Stimulated activated CD4-positive, alpha-beta T cell treated with anti-CD3 and anti-CD28 coated beads, TNF-alpha, amount 100 ng/mL, for 1 hour (primary cell): ENCODE data around the gene PTPRM.
"Not testable (repeated sequence)": the region's sequence is repeated elsewhere in the genome, so short reads cannot be mapped to it uniquely, and the experiment has no call there.

ENCODE experiments used
- DNase-seq, 3 donors: peaks; one replicate each; pipeline ENCODE4 v3.0.0-alpha.2; 2020; ENCODE audit warnings: low read depth in 3 of 3, low spot score in 1 of 3

PTPRM gene

GRCh38 chr18:8036551-8036950 lies 469.4 kb downstream of the PTPRM start:
- DNase-seq = no peak

GRCh38 chr18:8037296-8037695 lies 470.2 kb downstream of the PTPRM start:
- DNase-seq = no peak

- DNase-seq = no peak
Measured at GRCh38 chr18:8040021-8040420, 472.9 kb downstream of the PTPRM start.

GRCh38 chr18:8041526-8042111 lies 474.5 kb downstream of the PTPRM start:
- no peak for DNase-seq

GRCh38 chr18:8044004-8044403 lies 476.9 kb downstream of the PTPRM start:
- no peak for DNase-seq

GRCh38 chr18:8045160-8045883 lies 478.2 kb downstream of the PTPRM start:
- DNase-seq = no peak

GRCh38 chr18:8045884-8046281 lies 478.8 kb downstream of the PTPRM start:
- DNase-seq = no peak

GRCh38 chr18:8046441-8046840 lies 479.3 kb downstream of the PTPRM start:
- no peak for DNase-seq

GRCh38 chr18:8049147-8049546 lies 482.0 kb downstream of the PTPRM start:
- no peak for DNase-seq

GRCh38 chr18:8050616-8051329 lies 483.7 kb downstream of the PTPRM start:
- no peak for DNase-seq

GRCh38 chr18:8051453-8051852 lies 484.3 kb downstream of the PTPRM start:
- DNase-seq = no peak

- no peak for DNase-seq
Measured at GRCh38 chr18:8052237-8052701, 485.2 kb downstream of the PTPRM start.

- no peak for DNase-seq
Measured at GRCh38 chr18:8056723-8057122, 489.6 kb downstream of the PTPRM start.

GRCh38 chr18:8063152-8063551 lies 496.0 kb downstream of the PTPRM start:
- not testable (repeated sequence) for DNase-seq

- no peak for DNase-seq
Measured at GRCh38 chr18:8063733-8064132, 496.6 kb downstream of the PTPRM start.

GRCh38 chr18:8065284-8065683 lies 498.2 kb downstream of the PTPRM start:
- DNase-seq = no peak

GRCh38 chr18:8065773-8066172 lies 498.7 kb downstream of the PTPRM start:
- DNase-seq = no peak

- DNase-seq = no peak
Measured at GRCh38 chr18:8069708-8070107, 502.6 kb downstream of the PTPRM start.

GRCh38 chr18:8073167-8073566 lies 506.1 kb downstream of the PTPRM start:
- DNase-seq = no peak

- no peak for DNase-seq
Measured at GRCh38 chr18:8080092-8080491, 513.0 kb downstream of the PTPRM start.

GRCh38 chr18:8081267-8081666 lies 514.2 kb downstream of the PTPRM start:
- DNase-seq = no peak

- no peak for DNase-seq
Measured at GRCh38 chr18:8081872-8082553, 514.9 kb downstream of the PTPRM start.
